ENCODE data around the gene POLR1C.
"Not testable (repeated sequence)": the region's sequence is repeated elsewhere in the genome, so short reads cannot be mapped to it uniquely, and the experiment has no call there.

The POLR1C gene, protein sequence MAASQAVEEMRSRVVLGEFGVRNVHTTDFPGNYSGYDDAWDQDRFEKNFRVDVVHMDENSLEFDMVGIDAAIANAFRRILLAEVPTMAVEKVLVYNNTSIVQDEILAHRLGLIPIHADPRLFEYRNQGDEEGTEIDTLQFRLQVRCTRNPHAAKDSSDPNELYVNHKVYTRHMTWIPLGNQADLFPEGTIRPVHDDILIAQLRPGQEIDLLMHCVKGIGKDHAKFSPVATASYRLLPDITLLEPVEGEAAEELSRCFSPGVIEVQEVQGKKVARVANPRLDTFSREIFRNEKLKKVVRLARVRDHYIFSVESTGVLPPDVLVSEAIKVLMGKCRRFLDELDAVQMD

DNA sequence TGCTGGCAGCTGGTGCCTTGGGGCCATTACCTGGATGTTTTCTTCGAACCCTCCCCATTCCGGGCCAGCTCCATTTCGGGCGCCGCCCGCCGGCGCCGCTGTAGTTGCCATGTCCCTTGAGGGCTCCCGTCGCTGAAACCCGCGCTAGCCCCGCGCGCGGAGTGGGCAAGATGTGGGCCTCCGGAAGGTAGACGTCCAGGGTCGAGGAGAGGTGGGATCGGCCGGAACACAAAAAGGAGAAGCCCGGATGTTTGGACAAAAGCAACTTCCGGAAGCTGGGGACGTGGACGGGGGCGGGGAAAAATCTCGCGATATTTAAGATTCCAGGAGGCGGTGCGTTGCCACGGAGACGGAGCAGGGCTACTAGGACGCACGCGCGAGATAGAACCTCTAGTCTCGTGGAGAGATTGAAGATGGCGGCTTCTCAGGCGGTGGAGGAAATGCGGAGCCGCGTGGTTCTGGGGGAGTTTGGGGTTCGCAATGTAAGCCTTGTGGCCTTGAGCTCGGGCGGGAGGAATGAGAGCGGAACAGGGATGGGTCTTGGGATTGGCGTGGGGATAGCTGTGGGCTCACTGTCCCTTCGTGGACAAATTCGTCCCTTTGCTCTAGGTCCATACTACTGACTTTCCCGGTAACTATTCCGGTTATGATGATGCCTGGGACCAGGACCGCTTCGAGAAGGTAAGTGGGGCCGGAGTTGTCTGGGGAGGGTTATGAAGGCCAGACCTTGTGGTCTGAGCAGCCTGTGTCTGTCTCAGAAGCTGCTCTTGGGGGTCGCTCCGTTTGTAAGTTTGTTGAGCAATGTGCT, at the start of gene POLR1C, which contains the start of gene YIPF3:
Gene POLR1C, plus strand, starts transcription at position 393 of the 808 bp plus-strand sequence. Its CDS starts 21 bp downstream, at position 414.
Gene YIPF3, minus strand, starts transcription at position 230 of the 808 bp plus-strand sequence. Its CDS starts 119 bp downstream, at position 111.
- peak within 1 kb of the TSS; percentile 43 for H3K27ac ChIP-seq (ENCODE audit: poor library complexity, severe bottlenecking)

DNA sequence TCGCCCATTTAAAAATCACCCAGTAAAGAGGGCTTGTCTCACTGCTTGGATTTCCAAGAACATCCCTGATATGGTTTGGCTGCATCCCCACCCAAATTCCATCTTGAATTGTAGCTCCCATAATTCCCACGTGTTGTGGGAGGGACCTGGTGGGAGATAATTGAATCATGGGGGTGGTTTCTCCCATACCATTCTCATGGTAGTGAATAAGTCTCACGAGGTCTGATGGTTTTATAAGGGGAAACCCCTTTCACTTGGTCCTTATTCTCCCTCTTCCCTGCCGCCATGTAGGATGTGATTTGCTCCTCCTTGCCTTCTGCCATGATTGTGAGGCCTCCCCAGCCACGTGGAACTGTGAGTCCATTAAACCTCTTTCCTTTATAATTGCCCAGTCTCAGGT, 49.6 kb upstream of the POLR1C start:
- H3K9me3 ChIP-seq (ENCODE audit: severe bottlenecking); ATAC-seq (ENCODE audit: low read depth); H3K4me1 ChIP-seq (ENCODE audit: insufficient read depth, poor library complexity, severe bottlenecking); H3K36me3 ChIP-seq (ENCODE audit: low read depth); H3K27me3 ChIP-seq (ENCODE audit: insufficient read depth, poor library complexity, severe bottlenecking); H3K27ac ChIP-seq (ENCODE audit: poor library complexity, severe bottlenecking); DNase-seq (ENCODE audit: low spot score); H3K4me3 ChIP-seq (ENCODE audit: severe bottlenecking): not testable (repeated sequence)

More for the DNA sequence above, at the start of gene POLR1C, which contains the start of gene YIPF3:
- peak; percentile 86 for ATAC-seq (ENCODE audit: low read depth)
- DNase-seq (ENCODE audit: low spot score): peak; percentile 96
- Histone ChIP-seq H3K4me1 (ENCODE audit: insufficient read depth, poor library complexity, severe bottlenecking) (no peaks in the 10 kb centered on the region), H3K36me3 (ENCODE audit: low read depth) (peaks cover 59% of the 10 kb centered on the region), H3K9me3 (ENCODE audit: severe bottlenecking) (no peaks in the 10 kb centered on the region), H3K4me3 (ENCODE audit: severe bottlenecking) (peak within 1 kb of the TSS; percentile 79), H3K27me3 (ENCODE audit: insufficient read depth, poor library complexity, severe bottlenecking) (no peaks in the 10 kb centered on the region)
- TF ChIP-seq, protein P1, sequence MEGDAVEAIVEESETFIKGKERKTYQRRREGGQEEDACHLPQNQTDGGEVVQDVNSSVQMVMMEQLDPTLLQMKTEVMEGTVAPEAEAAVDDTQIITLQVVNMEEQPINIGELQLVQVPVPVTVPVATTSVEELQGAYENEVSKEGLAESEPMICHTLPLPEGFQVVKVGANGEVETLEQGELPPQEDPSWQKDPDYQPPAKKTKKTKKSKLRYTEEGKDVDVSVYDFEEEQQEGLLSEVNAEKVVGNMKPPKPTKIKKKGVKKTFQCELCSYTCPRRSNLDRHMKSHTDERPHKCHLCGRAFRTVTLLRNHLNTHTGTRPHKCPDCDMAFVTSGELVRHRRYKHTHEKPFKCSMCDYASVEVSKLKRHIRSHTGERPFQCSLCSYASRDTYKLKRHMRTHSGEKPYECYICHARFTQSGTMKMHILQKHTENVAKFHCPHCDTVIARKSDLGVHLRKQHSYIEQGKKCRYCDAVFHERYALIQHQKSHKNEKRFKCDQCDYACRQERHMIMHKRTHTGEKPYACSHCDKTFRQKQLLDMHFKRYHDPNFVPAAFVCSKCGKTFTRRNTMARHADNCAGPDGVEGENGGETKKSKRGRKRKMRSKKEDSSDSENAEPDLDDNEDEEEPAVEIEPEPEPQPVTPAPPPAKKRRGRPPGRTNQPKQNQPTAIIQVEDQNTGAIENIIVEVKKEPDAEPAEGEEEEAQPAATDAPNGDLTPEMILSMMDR (IDR thresholded peaks at IDR 0.05; ENCODE audit: poor library complexity, severe bottlenecking): no peak

DNA sequence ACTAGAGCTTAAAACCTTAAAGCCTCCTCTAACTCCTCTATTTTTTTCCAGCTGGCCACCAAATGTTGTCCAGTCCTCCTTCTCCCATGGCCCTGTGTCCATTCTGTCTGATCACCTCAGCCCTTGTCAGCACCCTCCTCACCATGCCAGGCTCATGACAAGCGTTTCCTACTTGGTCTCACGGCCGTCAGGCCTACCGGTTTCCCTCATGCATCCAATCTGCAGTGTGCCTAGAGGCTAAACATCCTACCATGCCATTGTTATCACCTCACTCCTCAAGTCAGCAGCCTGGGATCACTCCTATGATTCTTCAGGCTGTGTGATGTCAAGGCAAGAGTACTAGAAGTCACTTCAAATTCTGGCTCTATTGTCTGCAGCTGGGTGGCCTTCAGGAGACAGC, 49.1 kb upstream of the POLR1C start:
- Histone ChIP-seq H3K27ac (ENCODE audit: poor library complexity, severe bottlenecking) (no peak overlapping the region), H3K4me1 (ENCODE audit: insufficient read depth, poor library complexity, severe bottlenecking) (peaks cover 3% of the 10 kb centered on the region), H3K36me3 (ENCODE audit: low read depth) (no peaks in the 10 kb centered on the region), H3K4me3 (ENCODE audit: severe bottlenecking) (no peak overlapping the region), H3K27me3 (ENCODE audit: insufficient read depth, poor library complexity, severe bottlenecking) (no peaks in the 10 kb centered on the region), H3K9me3 (ENCODE audit: severe bottlenecking) (no peaks in the 10 kb centered on the region)
- TF ChIP-seq, protein P1 (IDR thresholded peaks at IDR 0.05; ENCODE audit: poor library complexity, severe bottlenecking): no peak
- DNase-seq (ENCODE audit: low spot score) (no peak), ATAC-seq (ENCODE audit: low read depth) (no peak)

DNA sequence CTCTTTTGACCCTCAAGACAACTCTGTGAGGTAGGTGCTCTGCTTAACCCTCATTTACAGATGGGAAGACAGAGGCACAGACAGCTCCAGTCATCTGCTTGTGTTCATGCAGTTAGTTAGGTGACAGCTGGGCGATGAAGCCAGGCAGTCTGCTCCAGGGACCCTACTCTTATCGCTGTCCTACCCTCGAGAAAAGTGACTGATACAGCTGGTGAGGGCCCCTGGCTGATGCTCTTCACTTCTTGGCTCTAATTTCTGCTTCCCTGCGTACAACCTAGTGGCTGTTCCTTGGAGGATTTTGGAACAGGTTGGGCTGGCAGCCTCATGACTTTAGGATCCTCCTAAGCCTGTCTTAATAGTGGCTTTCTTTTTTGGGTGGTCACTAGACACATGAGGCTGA, 48.6 kb upstream of the POLR1C start:
- Histone ChIP-seq H3K36me3 (ENCODE audit: low read depth) (no peaks in the 10 kb centered on the region), H3K4me1 (ENCODE audit: insufficient read depth, poor library complexity, severe bottlenecking) (peaks cover 3% of the 10 kb centered on the region), H3K4me3 (ENCODE audit: severe bottlenecking) (no peak overlapping the region), H3K9me3 (ENCODE audit: severe bottlenecking) (no peaks in the 10 kb centered on the region), H3K27ac (ENCODE audit: poor library complexity, severe bottlenecking) (no peak overlapping the region), H3K27me3 (ENCODE audit: insufficient read depth, poor library complexity, severe bottlenecking) (no peaks in the 10 kb centered on the region)
- DNase-seq (ENCODE audit: low spot score) (no peak), ATAC-seq (ENCODE audit: low read depth) (no peak)
- TF ChIP-seq, protein P1 (IDR thresholded peaks at IDR 0.05; ENCODE audit: poor library complexity, severe bottlenecking): no peak
